Body of pancreas (tissue), 4 donors: ENCODE data around the gene STX3. TPM values are rescaled to one million over a fixed set of nuclear protein-coding genes. Genes with fewer than 3 reads are reported as not detected.

Source experiments
- ATAC-seq: fragments of 150-250 bp; one replicate; pipeline ENCODE4 v1.9.1; 2016
- DNase-seq, 4 donors: peaks; one replicate each; pipeline ENCODE4 v3.0.0-alpha.2; 2019
- H3K27ac ChIP-seq, 4 donors: fragments of 200-600 bp; sonication (generic); 1 replicate in 3 of 4; 2 replicates in 1 of 4; pipeline versions ENCODE4 v1.5.1 to v1.6.1; 2016 to 2019; ENCODE audit warnings: mild to moderate bottlenecking in 1 of 4, mixed read lengths in 1 of 4, moderate library complexity in 1 of 4
- H3K27me3 ChIP-seq, 2 donors: fragments of 200-600 bp; sonication (generic); one replicate each; pipeline ENCODE4 v1.6.0; 2016; ENCODE audit warnings: mild to moderate bottlenecking in 1 of 2
- H3K36me3 ChIP-seq, 2 donors: fragments of 200-600 bp; sonication (generic); replicated peaks in 1 of 2; 2 replicates each; pipeline ENCODE4 v1.5.1; 2016; ENCODE audit warnings: low read depth in 2 of 2; ENCODE audit not compliant: insufficient read depth in 1 of 2
- H3K4me1 ChIP-seq: fragments of 200-600 bp; sonication (generic); one replicate; pipeline ENCODE4 v1.6.0; 2016
- H3K4me3 ChIP-seq, 2 donors: fragments of 200-600 bp; sonication (generic); 1 replicate in 1 of 2; 2 replicates in 1 of 2; pipeline ENCODE4 v1.5.1; 2016 to 2019
- H3K9me3 ChIP-seq, 3 donors: fragments of 200-600 bp; sonication (generic); 1 replicate in 2 of 3; 2 replicates in 1 of 3; pipeline ENCODE4 v1.5.1; 2016
- CTCF ChIP-seq, 7 experiments: fragments of 450-650 bp in 4 of 7; fragments of 200-600 bp in 3 of 7; sonication (generic) in 3 of 7; IDR thresholded peaks; one replicate each; pipeline ENCODE4 v1.5.1; 2016 to 2019; ENCODE audit warnings: antibody characterized with exemption in 7 of 7
- POLR2A ChIP-seq, 3 donors: fragments of 450-650 bp; IDR thresholded peaks; one replicate each; pipeline ENCODE4 v1.6.1; 2016; ENCODE audit warnings: antibody characterized with exemption in 3 of 3, mild to moderate bottlenecking in 2 of 3
- WGBS, 2 donors: methylation state at CpG; one replicate each; pipeline ENCODE4 v1.1.5; 2017; 5-methylcytosine and 5-hydroxymethylcytosine counted together
- intact Hi-C: fragments of 100-400 bp; cut with DNase I; formaldehyde crosslinking; loops from one replicate; pipeline ENCODE4 v1.15.1; 2023
- total RNA-seq, 2 donors: library from RNA; depleted of rRNA; stranded (reverse); fragments of >200 nt; gene quantifications; one replicate each; pipeline ENCODE4 v1.1.0, GENCODE V29; 2016

STX3 gene
- total RNA-seq, 2 donors from 2014 or later, result 31.6 to 56.7 TPM

DNA sequence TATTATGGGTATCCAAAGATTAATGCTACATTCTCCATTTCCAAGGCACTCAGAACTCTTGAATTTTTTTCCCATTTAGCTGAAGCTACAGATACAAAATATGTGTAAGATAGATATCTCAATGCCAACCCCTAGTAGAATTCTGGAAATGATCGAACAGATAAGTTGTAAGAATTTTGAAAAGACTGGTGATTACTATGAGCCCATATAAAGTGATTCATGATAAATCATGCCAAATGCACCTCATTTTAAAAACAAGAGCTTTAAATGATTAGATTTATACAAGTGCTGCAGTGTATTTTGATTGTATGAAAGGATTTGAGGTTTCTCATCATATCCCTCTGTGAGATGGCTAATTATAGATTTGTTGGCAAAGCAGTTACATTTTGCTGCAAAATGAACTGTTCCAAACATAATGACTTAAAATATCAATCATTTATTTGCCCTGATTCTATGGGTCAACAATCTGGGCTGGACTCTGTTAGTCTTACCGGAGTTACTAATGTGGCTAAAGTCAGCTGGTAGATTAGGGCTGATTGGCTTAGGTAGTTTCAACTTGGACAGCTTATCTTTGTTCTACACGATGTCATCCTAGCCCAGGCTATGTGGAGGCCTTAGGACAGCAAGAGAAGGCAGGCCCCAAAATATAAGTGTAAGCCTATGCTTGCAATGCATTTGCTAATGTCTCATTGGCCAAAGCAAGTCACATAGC is 44.9 kb upstream of the STX3 start:
- Histone ChIP-seq H3K27me3 (no peaks in the 10 kb centered on the region), H3K27ac (no peak overlapping the region), H3K4me3 (no peak overlapping the region), H3K36me3 (no peaks in the 10 kb centered on the region), H3K4me1 (no peaks in the 10 kb centered on the region), H3K9me3 (no peaks in the 10 kb centered on the region)
- intact Hi-C loops, result no loop called here
- TF ChIP-seq CTCF (IDR thresholded peaks at IDR 0.05) (no peak), POLR2A (IDR thresholded peaks at IDR 0.05) (no peak)
- DNase-seq (no peak), ATAC-seq (no peak)
- WGBS, 2 donors, result 25 to 30% methylated on average over 3 of the region's 3 CpGs

DNA sequence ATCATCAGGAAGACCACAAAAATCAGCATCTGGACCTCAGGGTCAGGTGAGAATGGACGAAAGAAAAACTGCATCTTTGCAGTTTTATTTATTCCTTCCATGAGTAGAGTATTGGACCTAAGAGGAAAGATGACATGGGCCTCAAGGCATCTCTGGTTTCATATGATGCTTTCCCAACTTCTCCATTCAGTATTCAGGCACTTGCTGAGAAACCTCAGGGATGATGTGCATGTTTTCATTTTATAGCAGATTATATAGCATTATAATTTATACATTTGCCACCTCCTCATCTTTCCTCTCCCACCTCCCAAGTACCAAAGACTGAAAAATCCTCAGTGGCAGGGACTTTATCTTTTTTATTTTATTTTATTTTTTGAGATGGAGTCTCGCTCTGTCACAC is 41.4 kb upstream of the STX3 start, which contains the start of gene OR10V1:
Gene OR10V1, minus strand, starts transcription at position 101 of the 400 bp plus-strand sequence. Its CDS starts 0 bp downstream, at position 101.
- Histone ChIP-seq H3K4me3 (no peak within 1 kb of the TSS), H3K4me1 (no peaks in the 10 kb centered on the region), H3K27me3 (no peaks in the 10 kb centered on the region), H3K9me3 (no peaks in the 10 kb centered on the region), H3K36me3 (no peaks in the 10 kb centered on the region), H3K27ac (no peak within 1 kb of the TSS)
- no peak for DNase-seq
- no peak for TF ChIP-seq POLR2A (IDR thresholded peaks at IDR 0.05)
- TF ChIP-seq CTCF (IDR thresholded peaks at IDR 0.05), result no peak
- 78 to 90% methylated on average over 2 of the region's 2 CpGs for WGBS, 2 donors
- intact Hi-C loops, result no loop called here
- ATAC-seq, result no peak

DNA sequence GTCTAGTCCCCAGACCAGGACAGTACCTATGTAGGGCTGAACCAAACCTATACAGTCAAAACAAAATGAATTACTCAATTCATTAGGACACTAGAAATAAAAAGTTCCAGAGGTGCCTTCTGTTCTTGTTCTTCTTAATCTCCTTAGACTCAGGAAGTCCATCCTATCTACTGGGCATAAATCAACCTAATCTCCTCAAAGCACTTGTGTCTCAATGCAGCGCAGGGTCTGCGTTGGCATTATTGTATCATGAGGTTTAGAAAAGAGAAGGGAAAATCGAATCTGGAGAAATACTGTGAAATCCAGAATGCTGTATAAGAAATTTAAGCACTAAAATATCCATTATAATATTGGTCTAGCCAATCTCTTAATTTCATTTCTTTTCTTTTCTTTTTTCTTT is 39.1 kb upstream of the STX3 start:
- Histone ChIP-seq H3K27me3 (no peaks in the 10 kb centered on the region), H3K36me3 (no peaks in the 10 kb centered on the region), H3K4me3 (no peak overlapping the region), H3K27ac (no peak overlapping the region), H3K9me3 (no peaks in the 10 kb centered on the region), H3K4me1 (no peaks in the 10 kb centered on the region)
- TF ChIP-seq CTCF (IDR thresholded peaks at IDR 0.05) (no peak), POLR2A (IDR thresholded peaks at IDR 0.05) (no peak)
- WGBS, 2 donors, result 56 to 71% methylated on average over 3 of the region's 3 CpGs
- no peak for DNase-seq
- intact Hi-C loops, result no loop called here
- ATAC-seq, result no peak

DNA sequence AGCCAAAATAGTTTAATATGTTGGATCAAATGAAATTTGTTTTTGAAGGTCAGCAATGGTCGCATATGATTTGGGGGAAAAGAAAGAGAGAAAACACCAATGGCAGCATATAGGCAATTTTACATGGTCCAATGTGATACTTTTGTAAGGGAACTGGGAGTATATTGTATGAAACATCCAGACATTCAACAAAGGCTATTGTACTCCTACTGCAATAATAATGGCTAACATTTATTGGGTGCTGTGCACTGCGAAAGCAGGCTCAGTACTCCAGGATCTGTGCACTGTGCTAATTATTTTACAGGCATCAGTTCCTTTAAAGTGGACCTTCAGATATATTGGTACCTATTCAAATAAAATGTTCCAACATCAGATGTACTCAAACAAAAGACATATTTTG is 35.6 kb upstream of the STX3 start:
- H3K9me3 ChIP-seq, result no peaks in the 10 kb centered on the region
- WGBS, 2 donors, result 63 to 89% methylated on average over 2 of the region's 2 CpGs
- intact Hi-C loops, result no loop called here
- no peak for DNase-seq
- no peak for ATAC-seq
- no peaks in the 10 kb centered on the region for H3K27me3 ChIP-seq
- no peak overlapping the region for H3K27ac ChIP-seq
- no peak for TF ChIP-seq CTCF (IDR thresholded peaks at IDR 0.05)
- TF ChIP-seq POLR2A (IDR thresholded peaks at IDR 0.05), result no peak
- no peak overlapping the region for H3K4me3 ChIP-seq
- H3K4me1 ChIP-seq, result no peaks in the 10 kb centered on the region
- no peaks in the 10 kb centered on the region for H3K36me3 ChIP-seq

DNA sequence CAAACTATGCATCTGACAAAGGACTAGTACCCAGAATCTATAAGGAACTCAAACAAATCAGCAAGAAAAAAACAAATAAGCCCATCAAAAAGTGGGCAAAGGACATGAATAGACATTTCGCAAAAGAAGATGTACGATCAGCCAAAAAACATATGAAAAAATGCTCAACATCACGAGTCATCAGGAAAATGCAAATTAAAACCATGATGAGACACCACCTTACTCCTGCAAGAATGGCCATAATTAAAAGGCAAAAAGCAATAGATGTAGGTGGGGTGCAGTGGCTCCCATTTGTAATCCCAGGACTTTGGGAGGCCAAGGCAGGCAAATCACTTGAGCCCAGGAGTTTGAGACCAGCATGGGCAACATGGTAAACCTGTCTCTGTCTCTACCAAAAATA is 31.1 kb upstream of the STX3 start:
- DNase-seq (no peak), ATAC-seq (no peak)
- Histone ChIP-seq H3K4me3 (no peak overlapping the region), H3K9me3 (no peaks in the 10 kb centered on the region), H3K27me3 (no peaks in the 10 kb centered on the region), H3K4me1 (no peaks in the 10 kb centered on the region), H3K27ac (no peak overlapping the region), H3K36me3 (no peaks in the 10 kb centered on the region)
- intact Hi-C loops, result no loop called here
- TF ChIP-seq POLR2A (IDR thresholded peaks at IDR 0.05) (no peak), CTCF (IDR thresholded peaks at IDR 0.05) (no peak)
- 80 to 81% methylated on average over 3 of the region's 3 CpGs for WGBS, 2 donors
